GM18868 (cell line): Measurements from ENCODE around the gene BTBD9.
A peak's percentile ranks its signal among the peaks of the same experiment; 100 is the strongest.

Source experiments
- ATAC-seq: cut with Tn5 transposase; IDR thresholded peaks from one replicate; pipeline ENCODE4 v1.9.1; 2021; ENCODE audit warnings: mild to moderate bottlenecking, moderate library complexity; ENCODE audit not compliant: unreplicated experiment

The BTBD9 gene

GRCh38 chr6:38639498-38640215 is at the start of gene BTBD9:
Gene BTBD9, minus strand, starts transcription at chr6:38639929.
- peak; percentile 83 for ATAC-seq

- ATAC-seq: peak; percentile 82
Measured at GRCh38 chr6:38688579-38689087, 48.9 kb upstream of the BTBD9 start.

- ATAC-seq: no peak
Measured at GRCh38 chr6:38687549-38687948, 47.8 kb upstream of the BTBD9 start.

- no peak for ATAC-seq
Measured at GRCh38 chr6:38687043-38687353, 47.3 kb upstream of the BTBD9 start.

GRCh38 chr6:38686270-38687042 is 46.7 kb upstream of the BTBD9 start:
- ATAC-seq: no peak

GRCh38 chr6:38684904-38685303 is 45.2 kb upstream of the BTBD9 start:
- ATAC-seq: no peak

- ATAC-seq: no peak
Measured at GRCh38 chr6:38684237-38684636, 44.5 kb upstream of the BTBD9 start.

- no peak for ATAC-seq
Measured at GRCh38 chr6:38681850-38682249, 42.1 kb upstream of the BTBD9 start.

GRCh38 chr6:38679668-38680067 is 39.9 kb upstream of the BTBD9 start:
- no peak for ATAC-seq

GRCh38 chr6:38678178-38678760 is 38.5 kb upstream of the BTBD9 start:
- ATAC-seq: no peak

GRCh38 chr6:38676974-38677544 is 37.3 kb upstream of the BTBD9 start:
- no peak for ATAC-seq

- no peak for ATAC-seq
Measured at GRCh38 chr6:38676236-38676973, 36.7 kb upstream of the BTBD9 start.

- no peak for ATAC-seq
Measured at GRCh38 chr6:38673397-38674165, 33.9 kb upstream of the BTBD9 start.

- peak; percentile 85 for ATAC-seq
Measured at GRCh38 chr6:38671885-38672467, 32.2 kb upstream of the BTBD9 start.

GRCh38 chr6:38658418-38659167 is 18.9 kb upstream of the BTBD9 start:
- no peak for ATAC-seq

GRCh38 chr6:38656896-38657295 is 17.2 kb upstream of the BTBD9 start:
- ATAC-seq: no peak

GRCh38 chr6:38654263-38654662 is 14.5 kb upstream of the BTBD9 start:
- no peak for ATAC-seq

- ATAC-seq: no peak
Measured at GRCh38 chr6:38651121-38651784, 11.5 kb upstream of the BTBD9 start.
